Lung (tissue), 12 donors: ENCODE measurements around the gene MYO7A. TPM values are rescaled to one million over a fixed set of nuclear protein-coding genes. Genes with fewer than 3 reads are reported as not detected.

Source experiments
- ATAC-seq: fragments of 200-7000 bp; cut with Tn5 transposase; one replicate; pipeline ENCODE4 v1.9.1; 2020; ENCODE audit warnings: moderate number of reproducible peaks; ENCODE audit not compliant: insufficient read depth, low FRiP score
- DNase-seq, 3 donors: peaks; one replicate each; pipeline ENCODE4 v3.0.0-alpha.2; 2013 to 2017
- H3K27ac ChIP-seq, 2 donors: one replicate each; pipeline ENCODE4 v1.5.1; 2013; ENCODE audit warnings: mild to moderate bottlenecking in 2 of 2, moderate library complexity in 2 of 2, control low read depth in 1 of 2, inconsistent platforms in 1 of 2, low read depth in 1 of 2, low read length in 1 of 2
- H3K27me3 ChIP-seq, 3 donors: one replicate each; pipeline ENCODE4 v1.5.1; 2013; ENCODE audit warnings: low read length in 2 of 3; ENCODE audit not compliant: control insufficient read depth in 3 of 3, insufficient read depth in 3 of 3
- H3K36me3 ChIP-seq, 4 donors: one replicate each; pipeline ENCODE4 v1.5.1; 2013; ENCODE audit warnings: low read length in 4 of 4, mild to moderate bottlenecking in 1 of 4, moderate library complexity in 1 of 4; ENCODE audit not compliant: control insufficient read depth in 4 of 4, insufficient read depth in 4 of 4
- H3K4me1 ChIP-seq, 5 donors: one replicate each; pipeline ENCODE4 v1.5.1; 2013; ENCODE audit warnings: low read length in 5 of 5, mild to moderate bottlenecking in 2 of 5, moderate library complexity in 1 of 5; ENCODE audit not compliant: control insufficient read depth in 5 of 5, insufficient read depth in 5 of 5
- H3K4me3 ChIP-seq: one replicate; pipeline ENCODE4 v1.5.1; 2013; ENCODE audit warnings: mild to moderate bottlenecking, control low read depth, moderate library complexity
- H3K9ac ChIP-seq, 2 donors: one replicate each; pipeline ENCODE4 v1.5.1; 2013; ENCODE audit warnings: low read length in 2 of 2, control low read depth in 1 of 2; ENCODE audit not compliant: insufficient read depth in 1 of 2
- H3K9me3 ChIP-seq, 4 donors: one replicate each; pipeline ENCODE4 v1.5.1; 2013; ENCODE audit warnings: low read length in 3 of 4, mild to moderate bottlenecking in 1 of 4, moderate library complexity in 1 of 4; ENCODE audit not compliant: control insufficient read depth in 4 of 4, insufficient read depth in 3 of 4
- CTCF ChIP-seq: IDR thresholded peaks from 2 replicates; pipeline ENCODE4 v1.5.1; 2012; ENCODE audit warnings: mild to moderate bottlenecking; ENCODE audit errors: control extremely low read depth, extremely low read depth
- WGBS, 2 donors: extraction: QIAGEN DNeasy Blood & Tissue Kit; methylation state at CpG; one replicate each; pipeline ENCODE4 v1.1.7; 2013; 5-methylcytosine and 5-hydroxymethylcytosine counted together
- polyA plus RNA-seq, 2 donors: library from polyadenylated mRNA; stranded (reverse); fragments of 200-250 nt; gene quantifications; one replicate each; pipeline ENCODE4 v1.2.1, GENCODE V29; 2013
- total RNA-seq, 2 donors: library from RNA; depleted of rRNA in 1 of 2; stranded (reverse); fragments of >200 nt in 1 of 2; gene quantifications; one replicate each; pipeline ENCODE4 v1.2.1, GENCODE V29; 2014 to 2021
- donor health status: control.
- donor health status: control.
- donor health status: Bipolar disorder and iron deficiency.
- donor health status: healthy.
- donor health status: DM: yes; HTN: yes; CAD: no.

The MYO7A gene
- total and polyA plus RNA-seq, 4 donors = 1.8 to 10.2 (median 6.3) TPM

GRCh38 chr11:77252555-77253270 lies 124.7 kb downstream of the MYO7A start:
- no peaks in the 10 kb centered on the region for H3K27me3 ChIP-seq
- H3K4me1 ChIP-seq = no peaks in the 10 kb centered on the region
- no peak overlapping the region for H3K27ac ChIP-seq
- H3K9me3 ChIP-seq = peaks cover 0 to 3% (median 0%) of the 10 kb centered on the region in 4 donors
- ATAC-seq (no peak), DNase-seq (no peak)
- H3K36me3 ChIP-seq = no peaks in the 10 kb centered on the region
- no peak for TF ChIP-seq CTCF
- H3K9ac ChIP-seq = no peak overlapping the region
- WGBS, 2 donors = 85% methylated on average over 3 of the region's 3 CpGs
- no peak overlapping the region for H3K4me3 ChIP-seq

DNA sequence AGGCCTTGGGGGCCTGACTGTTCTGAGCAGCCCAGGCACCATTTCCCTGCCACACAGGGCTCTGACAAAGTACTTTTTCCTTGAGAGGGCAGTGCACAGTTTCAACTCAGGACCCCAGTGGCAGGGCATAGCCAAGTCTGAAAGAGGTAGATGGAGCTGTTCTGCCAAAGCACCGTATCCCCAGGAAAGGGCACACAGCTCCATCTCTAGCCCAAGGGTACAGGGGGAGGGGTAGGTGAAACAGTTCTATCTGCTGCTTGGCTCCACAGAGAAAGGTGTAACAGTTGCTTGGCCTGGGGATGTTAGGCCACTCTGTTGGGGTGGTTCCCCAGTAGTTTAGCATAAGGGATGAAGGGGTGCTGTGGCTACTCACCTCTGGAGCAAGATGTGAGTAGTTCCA lies 125.6 kb downstream of the MYO7A start:
- ATAC-seq (no peak), DNase-seq (no peak)
- Histone ChIP-seq H3K9ac (no peak overlapping the region), H3K4me3 (no peak overlapping the region), H3K9me3 (peaks cover 0 to 3% (median 0%) of the 10 kb centered on the region in 4 donors), H3K36me3 (no peaks in the 10 kb centered on the region), H3K4me1 (no peaks in the 10 kb centered on the region), H3K27ac (no peak overlapping the region), H3K27me3 (no peaks in the 10 kb centered on the region)
- no peak for TF ChIP-seq CTCF
- 90 to 95% methylated on average over 1 of the region's 1 CpG for WGBS, 2 donors

DNA sequence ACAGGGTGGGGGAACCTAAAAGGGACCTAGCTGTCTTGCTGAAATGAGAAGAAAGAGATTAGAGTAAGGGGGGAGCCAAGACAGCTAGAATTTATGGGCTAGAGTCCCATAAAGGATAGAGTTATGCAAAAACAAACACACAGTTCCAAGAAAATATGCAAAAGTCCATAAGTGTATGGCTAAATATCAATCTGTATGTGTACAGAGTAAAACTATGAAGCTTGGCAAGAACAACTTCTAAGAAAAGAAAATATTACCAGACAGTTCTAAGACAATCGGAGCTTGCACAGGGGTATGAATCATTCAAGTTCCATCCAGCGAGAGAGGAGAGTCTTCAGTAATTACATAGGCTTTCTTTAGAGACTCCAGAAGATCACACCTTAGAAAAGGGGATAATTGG lies 131.6 kb downstream of the MYO7A start:
- no peaks in the 10 kb centered on the region for H3K4me1 ChIP-seq
- H3K4me3 ChIP-seq = no peak overlapping the region
- H3K27ac ChIP-seq = no peak overlapping the region
- 81 to 89% methylated on average over 2 of the region's 2 CpGs for WGBS, 2 donors
- ATAC-seq (no peak), DNase-seq (no peak)
- TF ChIP-seq CTCF = no peak
- H3K9ac ChIP-seq = no peak overlapping the region
- H3K27me3 ChIP-seq = no peaks in the 10 kb centered on the region
- H3K9me3 ChIP-seq = peaks cover 0 to 13% (median 6%) of the 10 kb centered on the region in 4 donors
- H3K36me3 ChIP-seq = no peaks in the 10 kb centered on the region

DNA sequence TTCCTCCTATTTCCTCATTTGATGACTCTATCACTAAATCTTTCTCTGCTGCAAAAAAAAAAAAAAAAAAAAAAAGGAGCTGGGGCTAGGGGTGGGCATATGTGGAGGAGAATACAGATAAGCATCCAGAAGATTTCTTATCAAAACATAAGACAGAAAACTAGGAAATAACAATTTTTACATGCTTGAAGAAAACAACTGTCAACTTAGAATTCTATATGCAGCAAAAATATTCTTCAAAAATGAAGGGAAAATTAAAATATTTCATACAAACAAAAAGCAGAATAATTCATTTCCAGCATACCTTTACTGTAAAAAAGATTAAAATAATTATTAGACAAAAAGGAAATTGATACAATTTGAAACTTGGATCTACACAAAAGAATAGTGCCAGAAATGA lies 134.8 kb downstream of the MYO7A start:
- DNase-seq = no peak
- Histone ChIP-seq H3K4me3 (no peak overlapping the region), H3K27ac (no peak overlapping the region), H3K9ac (no peak overlapping the region), H3K4me1 (no peaks in the 10 kb centered on the region), H3K36me3 (no peaks in the 10 kb centered on the region), H3K9me3 (peaks cover 0 to 13% (median 6%) of the 10 kb centered on the region in 4 donors), H3K27me3 (no peaks in the 10 kb centered on the region)
- ATAC-seq = no peak
- no peak for TF ChIP-seq CTCF
